Measurements from ENCODE around the gene TBX21.
"Not testable (repeated sequence)": the region's sequence is repeated elsewhere in the genome, so short reads cannot be mapped to it uniquely, and the experiment has no call there.

TBX21 gene

DNA sequence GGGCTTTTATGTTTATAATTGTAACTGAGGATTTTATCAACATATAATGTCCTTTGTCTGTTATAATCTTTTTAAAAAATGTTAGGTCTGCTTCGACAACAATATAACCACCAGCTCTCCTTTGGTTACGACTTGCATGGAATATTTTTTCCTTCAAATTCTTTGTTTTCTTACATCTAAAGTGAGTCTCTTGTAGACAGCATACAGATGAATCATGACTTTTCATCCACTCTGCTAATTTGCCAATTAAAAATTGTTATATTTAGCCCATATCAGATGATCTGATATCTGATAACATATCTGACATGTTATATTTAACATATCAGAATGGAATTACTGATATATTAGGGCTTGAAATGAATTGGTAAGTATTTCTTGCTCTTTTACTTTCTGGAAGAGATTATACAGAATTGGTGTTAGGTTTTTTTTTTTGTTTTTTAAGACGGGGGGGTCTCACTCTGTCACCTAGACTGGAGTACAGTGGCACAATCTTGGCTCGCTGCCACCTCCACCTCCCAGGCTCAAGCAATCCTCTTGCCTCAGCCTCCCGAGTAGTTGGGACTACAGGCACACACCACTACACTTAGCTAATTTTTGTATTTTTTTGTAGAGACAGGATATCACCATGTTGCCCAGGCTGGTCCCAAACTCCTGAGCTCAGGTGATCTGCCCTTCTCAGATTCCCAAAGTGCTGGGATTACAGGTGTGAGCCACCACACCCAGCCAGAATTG lies 27.5 kb downstream of the TBX21 start:
- DNase-seq (ENCODE audit: low spot score), result no peak
- TF ChIP-seq, protein P1, sequence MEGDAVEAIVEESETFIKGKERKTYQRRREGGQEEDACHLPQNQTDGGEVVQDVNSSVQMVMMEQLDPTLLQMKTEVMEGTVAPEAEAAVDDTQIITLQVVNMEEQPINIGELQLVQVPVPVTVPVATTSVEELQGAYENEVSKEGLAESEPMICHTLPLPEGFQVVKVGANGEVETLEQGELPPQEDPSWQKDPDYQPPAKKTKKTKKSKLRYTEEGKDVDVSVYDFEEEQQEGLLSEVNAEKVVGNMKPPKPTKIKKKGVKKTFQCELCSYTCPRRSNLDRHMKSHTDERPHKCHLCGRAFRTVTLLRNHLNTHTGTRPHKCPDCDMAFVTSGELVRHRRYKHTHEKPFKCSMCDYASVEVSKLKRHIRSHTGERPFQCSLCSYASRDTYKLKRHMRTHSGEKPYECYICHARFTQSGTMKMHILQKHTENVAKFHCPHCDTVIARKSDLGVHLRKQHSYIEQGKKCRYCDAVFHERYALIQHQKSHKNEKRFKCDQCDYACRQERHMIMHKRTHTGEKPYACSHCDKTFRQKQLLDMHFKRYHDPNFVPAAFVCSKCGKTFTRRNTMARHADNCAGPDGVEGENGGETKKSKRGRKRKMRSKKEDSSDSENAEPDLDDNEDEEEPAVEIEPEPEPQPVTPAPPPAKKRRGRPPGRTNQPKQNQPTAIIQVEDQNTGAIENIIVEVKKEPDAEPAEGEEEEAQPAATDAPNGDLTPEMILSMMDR (IDR thresholded peaks at IDR 0.05), result no peak
- no peak overlapping the region for H3K4me3 ChIP-seq
- no peak overlapping the region for H3K27ac ChIP-seq

DNA sequence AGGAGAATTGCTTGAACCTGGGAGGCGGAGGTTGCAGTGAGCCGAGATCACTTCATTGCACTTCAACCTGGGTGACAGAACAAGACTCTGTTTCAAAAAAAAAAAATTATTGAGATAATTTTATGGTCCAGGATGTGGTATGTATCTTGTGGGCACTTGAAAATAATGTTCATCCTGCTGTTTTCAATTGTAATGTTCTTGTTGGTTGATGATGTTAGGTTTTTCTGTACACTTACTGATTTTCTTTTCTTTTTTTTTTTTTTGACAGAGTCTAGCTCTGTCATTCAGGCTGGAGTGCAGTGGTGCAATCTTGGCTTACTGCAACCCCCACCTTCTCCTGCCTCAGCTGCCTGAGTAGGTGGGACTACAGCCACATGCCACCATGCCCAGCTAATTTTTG lies 29.7 kb downstream of the TBX21 start:
- H3K4me3 ChIP-seq, result no peak overlapping the region
- H3K27ac ChIP-seq, result no peak overlapping the region
- TF ChIP-seq, protein P1 (IDR thresholded peaks at IDR 0.05), result no peak
- DNase-seq (ENCODE audit: low spot score), result no peak

GRCh38 chr17:47763913-47764582 lies 31.0 kb downstream of the TBX21 start:
- H3K27ac ChIP-seq, result no peak overlapping the region
- DNase-seq (ENCODE audit: low spot score), result no peak
- no peak overlapping the region for H3K4me3 ChIP-seq
- TF ChIP-seq, protein P1 (IDR thresholded peaks at IDR 0.05), result no peak

- not testable (repeated sequence) for H3K27ac ChIP-seq; H3K4me3 ChIP-seq; DNase-seq (ENCODE audit: low spot score)
These were observed 40.6 kb downstream of the TBX21 start for GRCh38 chr17:47773649-47774048.

- no peak overlapping the region for H3K4me3 ChIP-seq
- no peak for DNase-seq (ENCODE audit: low spot score)
- H3K27ac ChIP-seq, result no peak overlapping the region
- TF ChIP-seq, protein P1 (IDR thresholded peaks at IDR 0.05), result no peak
These were observed 41.3 kb downstream of the TBX21 start for GRCh38 chr17:47774331-47774730.

- DNase-seq (ENCODE audit: low spot score), result no peak
- TF ChIP-seq, protein P1 (IDR thresholded peaks at IDR 0.05), result no peak
- H3K27ac ChIP-seq, result no peak overlapping the region
- H3K4me3 ChIP-seq, result no peak overlapping the region
These were observed 42.0 kb downstream of the TBX21 start for GRCh38 chr17:47774987-47775580.

GRCh38 chr17:47776330-47777197 lies 43.5 kb downstream of the TBX21 start:
- TF ChIP-seq, protein P1 (IDR thresholded peaks at IDR 0.05), result peak; percentile 43

More at GRCh38 chr17:47776330-47777197, 43.5 kb downstream of the TBX21 start:
- no peak overlapping the region for H3K4me3 ChIP-seq
- H3K27ac ChIP-seq, result no peak overlapping the region
- no peak for DNase-seq (ENCODE audit: low spot score)

Data from coronary artery (tissue), 2 donors.